CD4-positive, alpha-beta T cell treated with Interleukin-6 for 4 hours (primary cell): Measurements from ENCODE around the gene ASPG.

ENCODE experiments used
- DNase-seq: peaks from one replicate; pipeline ENCODE4 v3.0.0-alpha.2; 2020; ENCODE audit warnings: mixed read lengths

The ASPG gene

GRCh38 chr14:104076743-104077142, 8.8 kb upstream of the ASPG start:
- DNase-seq: no peak

GRCh38 chr14:104078031-104078455, 7.5 kb upstream of the ASPG start:
- DNase-seq: peak; percentile 87

GRCh38 chr14:104080376-104081260, 4.9 kb upstream of the ASPG start:
- DNase-seq: no peak

- DNase-seq: no peak
Observed at GRCh38 chr14:104081261-104081835, 4.2 kb upstream of the ASPG start.

GRCh38 chr14:104081951-104082464, 3.5 kb upstream of the ASPG start:
- no peak for DNase-seq

GRCh38 chr14:104082807-104083206, 2.7 kb upstream of the ASPG start:
- no peak for DNase-seq

- DNase-seq: no peak
Observed at GRCh38 chr14:104084251-104085002, 1.1 kb upstream of the ASPG start.

GRCh38 chr14:104085889-104086201, 345 bp downstream of the ASPG start:
- no peak for DNase-seq

GRCh38 chr14:104086210-104086660, 735 bp downstream of the ASPG start:
- no peak for DNase-seq

GRCh38 chr14:104086661-104087461, 1.4 kb downstream of the ASPG start:
- DNase-seq: no peak

GRCh38 chr14:104087505-104087904, 2.0 kb downstream of the ASPG start:
- DNase-seq: no peak

- no peak for DNase-seq
Observed at GRCh38 chr14:104087981-104088850, 2.7 kb downstream of the ASPG start.

GRCh38 chr14:104090071-104090748, 4.7 kb downstream of the ASPG start:
- no peak for DNase-seq

- DNase-seq: no peak
Observed at GRCh38 chr14:104091061-104091926, 5.8 kb downstream of the ASPG start.

- DNase-seq: no peak
Observed at GRCh38 chr14:104091927-104092771, 6.6 kb downstream of the ASPG start.

- DNase-seq: no peak
Observed at GRCh38 chr14:104092931-104093365, 7.4 kb downstream of the ASPG start.

- DNase-seq: peak; percentile 6
Observed at GRCh38 chr14:104093366-104094055, 8.0 kb downstream of the ASPG start.

GRCh38 chr14:104094056-104094708, 8.7 kb downstream of the ASPG start:
- DNase-seq: no peak
